H7 (cell line): ENCODE data around the gene CFHR2. TPM values are rescaled to one million over a fixed set of nuclear protein-coding genes. Genes with fewer than 3 reads are reported as not detected.
"Not testable (repeated sequence)": the region's sequence is repeated elsewhere in the genome, so short reads cannot be mapped to it uniquely, and the experiment has no call there.

Experiments used
- DNase-seq: peaks from one replicate; pipeline ENCODE4 v3.0.0; 2012
- H3K27me3 ChIP-seq: 2 replicates; pipeline ENCODE4 v1.6.0; 2011; ENCODE audit warnings: mild to moderate bottlenecking, low read length; ENCODE audit not compliant: control insufficient read depth, insufficient read depth
- H3K36me3 ChIP-seq: replicated peaks from 2 replicates; pipeline ENCODE4 v1.5.1; 2011; ENCODE audit warnings: low read length; ENCODE audit not compliant: control insufficient read depth, insufficient read depth
- H3K4me3 ChIP-seq: 2 replicates; pipeline ENCODE4 v1.5.1; 2011; ENCODE audit warnings: low read depth, mild to moderate bottlenecking, control low read depth, low read length, moderate library complexity; ENCODE audit not compliant: insufficient read depth
- total RNA-seq: library from RNA; depleted of rRNA; stranded (reverse); fragments of >200 nt; shearing (Covaris generic); gene quantifications from 2 replicates; pipeline ENCODE4 v1.2.3, GENCODE V29; 2014; rRNA removed

The CFHR2 gene
- total RNA-seq, 1 experiment from 2014 or later, result not detected

DNA sequence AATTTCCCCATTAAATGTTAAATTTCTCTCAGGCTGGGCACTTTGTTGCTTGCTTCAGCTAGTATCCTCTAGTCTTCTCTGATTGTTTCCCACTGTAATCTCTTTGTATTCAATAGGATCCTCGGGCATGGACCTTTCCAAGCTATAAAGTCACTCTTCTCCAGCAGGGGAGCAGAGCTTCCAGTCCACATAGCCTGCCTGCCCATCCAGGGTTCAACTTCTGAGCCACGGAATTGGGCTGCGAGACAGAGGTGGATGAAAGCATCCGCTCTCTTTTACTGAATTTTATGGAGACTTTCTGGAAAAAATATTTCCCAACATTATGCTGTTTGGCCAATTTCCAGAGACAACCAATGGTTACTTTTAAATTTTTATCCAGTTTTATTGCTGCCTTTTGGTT is 32.7 kb downstream of the CFHR2 start:
- Histone ChIP-seq H3K27me3 (no peaks in the 10 kb centered on the region), H3K36me3 (no peaks in the 10 kb centered on the region), H3K4me3 (no peak overlapping the region)
- no peak for DNase-seq

DNA sequence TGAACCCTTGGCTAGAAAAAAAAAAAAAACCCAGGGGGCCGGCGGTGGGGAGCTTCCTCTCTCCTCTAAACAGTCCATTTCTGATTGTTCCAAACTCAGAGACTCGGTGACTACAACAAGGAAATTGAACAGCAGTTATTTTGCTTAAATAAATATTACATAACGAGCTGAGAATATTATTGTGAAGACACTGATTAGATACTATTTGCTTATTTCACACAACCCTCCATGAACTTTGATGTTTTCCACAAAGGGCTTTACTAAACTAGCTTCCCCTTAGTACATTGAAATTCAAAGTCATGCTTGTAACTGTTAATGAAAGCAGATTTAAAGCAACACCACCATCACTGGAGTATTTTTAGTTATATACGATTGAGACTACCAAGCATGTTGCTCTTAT is 33.7 kb downstream of the CFHR2 start, which contains the start of gene CFHR5:
CFHR5 (plus strand) TSS at position 279 of the 400 bp plus-strand sequence; CDS start at position 388, 109 bp downstream.
- Histone ChIP-seq H3K27me3 (no peaks in the 10 kb centered on the region), H3K36me3 (no peaks in the 10 kb centered on the region), H3K4me3 (no peak within 1 kb of the TSS)
- DNase-seq, result no peak

DNA sequence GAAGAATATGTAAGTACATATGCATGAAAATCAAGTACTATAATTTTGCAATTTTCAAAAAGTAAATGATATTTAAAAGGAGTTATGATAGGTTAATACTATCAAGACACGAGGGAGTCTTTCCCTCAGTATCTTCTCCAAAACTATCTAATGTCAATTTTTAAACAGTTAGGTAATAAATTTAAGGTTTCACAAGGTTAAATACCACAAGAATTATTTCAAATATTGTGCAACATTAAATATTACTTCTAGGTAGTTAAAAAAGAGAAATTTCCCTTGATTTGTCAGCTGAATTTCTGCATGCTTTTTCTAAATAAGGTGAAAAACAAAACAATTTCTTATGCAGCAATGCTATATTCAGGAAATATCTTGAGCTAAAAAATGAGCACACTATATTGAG is 37.3 kb downstream of the CFHR2 start:
- H3K27me3 ChIP-seq, result no peaks in the 10 kb centered on the region
- H3K4me3 ChIP-seq, result no peak overlapping the region
- H3K36me3 ChIP-seq, result no peaks in the 10 kb centered on the region
- no peak for DNase-seq

DNA sequence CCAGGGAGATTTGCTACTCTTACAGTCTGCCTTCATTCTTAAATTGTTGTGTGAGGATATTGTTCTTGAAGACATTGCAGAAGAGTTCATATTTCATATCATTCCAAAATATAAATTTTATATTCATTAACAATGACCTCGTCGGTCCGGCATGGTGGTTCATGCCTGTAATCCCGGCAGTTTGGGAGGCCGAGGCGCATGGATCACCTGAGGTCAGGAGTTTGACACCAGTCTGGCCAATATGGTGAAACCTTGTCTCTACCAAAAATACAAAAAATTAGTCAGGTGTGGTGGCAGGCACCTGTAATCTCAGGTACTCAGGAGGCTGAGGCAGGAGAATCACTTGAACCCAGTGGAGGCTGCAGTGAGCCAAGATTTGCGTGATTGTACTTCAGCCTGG is 38.7 kb downstream of the CFHR2 start:
- H3K36me3 ChIP-seq, H3K4me3 ChIP-seq, DNase-seq, H3K27me3 ChIP-seq: not testable (repeated sequence)

DNA sequence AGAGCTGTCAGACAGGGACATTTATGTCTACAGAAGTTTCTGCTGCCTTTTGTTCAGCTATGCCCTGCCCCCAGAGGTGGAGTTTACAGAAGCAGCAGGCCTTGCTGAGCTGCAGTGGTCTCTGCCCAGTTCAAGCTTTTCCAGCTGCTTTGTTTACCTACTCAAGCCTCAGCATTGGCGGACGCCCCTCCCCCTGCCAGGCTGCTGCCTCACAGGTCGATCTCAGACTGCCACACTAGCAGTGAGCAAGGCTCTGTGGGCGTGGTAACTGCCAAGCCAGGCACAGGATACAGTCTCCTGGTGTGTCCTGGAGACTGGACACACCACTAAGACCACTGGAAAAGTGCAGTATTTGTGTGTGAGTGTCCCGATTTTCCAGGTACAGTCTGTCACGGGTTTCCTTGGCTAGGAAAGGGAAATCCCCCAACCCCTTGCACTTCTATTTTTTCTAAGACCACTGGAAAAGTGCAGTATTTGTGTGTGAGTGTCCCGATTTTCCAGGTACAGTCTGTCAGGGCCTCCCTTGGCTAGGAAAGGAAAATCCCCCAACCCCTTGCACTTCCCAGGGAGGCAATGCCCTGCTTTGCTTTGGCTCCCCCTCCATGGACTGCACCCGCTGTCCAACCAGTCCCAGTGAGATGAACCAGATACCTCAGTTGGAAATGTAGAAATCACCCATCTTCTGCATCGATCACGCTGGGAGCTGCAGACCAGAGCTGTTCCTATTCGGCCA is 48.5 kb downstream of the CFHR2 start:
- not testable (repeated sequence) for H3K36me3 ChIP-seq, H3K4me3 ChIP-seq, H3K27me3 ChIP-seq
- DNase-seq, result peak; percentile 6

DNA sequence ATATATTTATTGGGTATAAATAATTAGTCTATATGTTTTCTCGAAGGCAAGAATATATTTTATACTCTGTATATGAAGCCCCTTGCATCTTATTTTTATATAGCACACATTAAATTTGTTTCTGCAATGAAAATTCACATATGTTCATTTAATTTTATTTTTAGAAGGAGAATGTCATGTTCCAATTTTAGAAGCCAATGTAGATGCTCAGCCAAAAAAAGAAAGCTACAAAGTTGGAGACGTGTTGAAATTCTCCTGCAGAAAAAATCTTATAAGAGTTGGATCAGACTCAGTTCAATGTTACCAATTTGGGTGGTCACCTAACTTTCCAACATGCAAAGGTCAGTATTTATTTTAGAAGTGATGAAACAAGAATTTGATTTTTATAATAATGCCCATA is 50.4 kb downstream of the CFHR2 start:
- Histone ChIP-seq H3K4me3 (no peak overlapping the region), H3K27me3 (no peaks in the 10 kb centered on the region)
- no peak for DNase-seq

DNA sequence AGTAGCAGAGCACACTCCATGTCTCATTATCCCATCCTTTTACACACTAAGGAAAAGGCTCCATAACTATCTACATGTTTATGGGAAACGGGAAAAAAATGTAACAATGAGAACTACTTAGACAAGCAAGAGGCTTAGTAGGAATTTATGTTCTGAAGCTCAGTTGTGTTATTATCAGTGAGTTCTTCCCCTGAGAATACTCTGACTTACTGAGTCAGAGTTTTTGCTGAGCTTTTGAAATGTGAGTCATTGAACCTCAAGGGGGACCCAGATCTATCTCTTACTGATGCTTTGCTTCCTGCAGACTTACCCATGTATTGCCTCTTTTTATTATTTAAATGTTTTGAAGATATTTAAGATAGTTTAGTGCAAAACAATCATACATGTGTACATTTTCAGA is 53.9 kb downstream of the CFHR2 start:
- no peak for DNase-seq
- H3K4me3 ChIP-seq, result no peak overlapping the region
- no peaks in the 10 kb centered on the region for H3K36me3 ChIP-seq
- no peaks in the 10 kb centered on the region for H3K27me3 ChIP-seq

More for the DNA sequence above, 50.4 kb downstream of the CFHR2 start:
- no peaks in the 10 kb centered on the region for H3K36me3 ChIP-seq

DNA sequence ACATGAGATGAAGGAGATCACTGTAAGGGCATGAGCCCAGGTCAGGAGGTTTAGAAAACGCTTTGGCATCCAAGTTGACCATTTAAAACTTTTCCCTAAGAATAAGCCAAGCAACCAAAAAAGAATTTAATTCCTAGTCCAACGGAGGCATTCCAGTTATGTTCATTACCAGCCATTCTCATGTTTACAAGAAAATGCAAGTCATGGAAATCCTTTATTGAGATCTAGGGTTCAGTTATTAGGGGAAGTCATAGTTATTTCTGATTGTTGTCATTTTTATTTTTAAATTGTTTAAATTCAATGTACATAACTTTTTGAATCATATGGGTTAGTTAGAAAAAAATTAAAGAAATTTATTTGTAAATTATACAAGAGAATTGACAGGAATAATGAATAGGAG is 58.3 kb downstream of the CFHR2 start:
- no peaks in the 10 kb centered on the region for H3K27me3 ChIP-seq
- no peak overlapping the region for H3K4me3 ChIP-seq
- DNase-seq, result no peak
- no peaks in the 10 kb centered on the region for H3K36me3 ChIP-seq

DNA sequence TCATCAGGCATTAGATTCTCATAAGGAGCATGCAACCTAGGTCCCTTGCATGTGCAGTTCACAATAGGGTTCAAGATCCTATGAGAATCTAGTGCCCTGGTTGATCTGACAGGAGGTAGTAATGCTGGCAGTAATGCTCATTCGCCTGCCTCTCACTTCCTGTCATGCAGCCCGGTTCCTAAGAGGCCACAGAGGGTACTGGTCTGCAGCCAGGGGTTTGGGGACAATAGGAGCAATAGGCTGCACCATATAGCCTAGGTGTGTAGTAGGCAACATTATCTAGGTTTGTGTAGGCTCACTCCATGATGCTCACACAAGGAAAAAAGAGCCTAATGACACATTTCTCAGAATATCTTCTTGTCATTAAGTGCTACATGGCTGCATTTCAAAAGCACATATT is 59.6 kb downstream of the CFHR2 start:
- Histone ChIP-seq H3K36me3 (no peaks in the 10 kb centered on the region), H3K4me3 (no peak overlapping the region), H3K27me3 (no peaks in the 10 kb centered on the region)
- DNase-seq, result no peak

DNA sequence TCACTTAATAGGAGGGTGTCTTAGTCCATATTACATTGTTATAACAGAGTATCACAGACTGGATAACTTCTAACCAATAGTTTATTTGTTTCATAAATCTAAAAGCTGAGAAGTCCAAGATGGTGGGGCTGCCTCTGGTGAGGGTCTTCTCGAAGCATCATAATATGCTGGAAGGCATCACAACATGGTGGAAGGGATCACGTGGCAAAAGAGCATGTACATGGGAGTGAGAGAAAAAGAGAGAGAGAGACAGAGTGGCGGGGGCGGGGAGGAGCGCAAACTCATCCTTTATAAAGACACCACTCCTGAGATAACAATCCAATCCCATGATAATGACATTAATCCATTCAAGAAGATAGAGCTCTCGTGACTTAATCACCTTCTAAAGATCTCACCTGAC is 65.3 kb downstream of the CFHR2 start:
- H3K4me3 ChIP-seq, result no peak overlapping the region
- no peaks in the 10 kb centered on the region for H3K27me3 ChIP-seq
- DNase-seq, result no peak
- H3K36me3 ChIP-seq, result no peaks in the 10 kb centered on the region

Other genes with a start within 250 kb of the CFHR2 start
- 0.87 and 3.0 TPM in 2 replicates for gene CFHR3, start 168.9 kb upstream of the CFHR2 start, total RNA-seq
- gene CFHR1, start 124.0 kb upstream of the CFHR2 start, total RNA-seq, result not detected in 2 replicates
- 0.30 TPM in 1 of 2 replicates, not detected in the other for gene CFHR4, start 55.7 kb upstream of the CFHR2 start, total RNA-seq
- gene CFHR5, start 33.8 kb downstream of the CFHR2 start, total RNA-seq, result not detected in 2 replicates
- gene F13B, start 123.5 kb downstream of the CFHR2 start, total RNA-seq, result not detected in 2 replicates
- gene ASPM, start 202.9 kb downstream of the CFHR2 start, total RNA-seq, result 48.3 and 65.0 TPM in 2 replicates